Mesenteric fat pad (tissue), 1 donor: Measurements from ENCODE around the gene RNF220. TPM values are rescaled to one million over a fixed set of nuclear protein-coding genes. Genes with fewer than 3 reads are reported as not detected.
"Not testable (repeated sequence)": the region's sequence is repeated elsewhere in the genome, so short reads cannot be mapped to it uniquely, and the experiment has no call there.

Experiments used
- DNase-seq: peaks from one replicate; pipeline ENCODE4 v3.0.0-alpha.2; 2020; ENCODE audit warnings: low spot score
- total RNA-seq: library from RNA; stranded (reverse); fragmentation: NEBNext Ultra II Directional; extraction: Animal tissue kit (Norgen Biotek cat#: 25700); gene quantifications from one replicate; pipeline ENCODE4 v1.2.1, GENCODE V29; 2021
- donor health status: DM: yes; HTN: yes; CAD: no.

The RNF220 gene
- total RNA-seq, 1 donor from 2014 or later: 60.1 TPM

GRCh38 chr1:44648529-44649250 is 243.6 kb downstream of the RNF220 start:
- DNase-seq: no peak

- DNase-seq: no peak
Measured at GRCh38 chr1:44649788-44650158, 244.7 kb downstream of the RNF220 start.

GRCh38 chr1:44650159-44650831 is 245.2 kb downstream of the RNF220 start:
- no peak for DNase-seq

GRCh38 chr1:44651069-44651468 is 246.0 kb downstream of the RNF220 start:
- no peak for DNase-seq

- DNase-seq: no peak
Measured at GRCh38 chr1:44652445-44653106, 247.5 kb downstream of the RNF220 start.

- no peak for DNase-seq
Measured at GRCh38 chr1:44653107-44653964, 248.3 kb downstream of the RNF220 start.

GRCh38 chr1:44654621-44655187 is 249.6 kb downstream of the RNF220 start:
- no peak for DNase-seq

GRCh38 chr1:44655609-44656008 is 250.6 kb downstream of the RNF220 start:
- no peak for DNase-seq

GRCh38 chr1:44659566-44659965 is 254.5 kb downstream of the RNF220 start:
- no peak for DNase-seq

- DNase-seq: no peak
Measured at GRCh38 chr1:44660176-44660575, 255.1 kb downstream of the RNF220 start.

GRCh38 chr1:44661781-44662682 is 257.0 kb downstream of the RNF220 start:
- no peak for DNase-seq

- DNase-seq: no peak
Measured at GRCh38 chr1:44662683-44663030, 257.6 kb downstream of the RNF220 start.

GRCh38 chr1:44663417-44663816 is 258.4 kb downstream of the RNF220 start:
- DNase-seq: no peak

GRCh38 chr1:44664730-44665370 is 259.8 kb downstream of the RNF220 start:
- DNase-seq: no peak

GRCh38 chr1:44666719-44667118 is 261.7 kb downstream of the RNF220 start:
- not testable (repeated sequence) for DNase-seq

GRCh38 chr1:44670751-44671640 is 265.9 kb downstream of the RNF220 start:
- DNase-seq: no peak

- DNase-seq: peak; percentile 62
Measured at GRCh38 chr1:44672254-44672955, 267.4 kb downstream of the RNF220 start.
